ENCODE measurements around the gene SPG7. TPM values are rescaled to one million over a fixed set of nuclear protein-coding genes. Genes with fewer than 3 reads are reported as not detected.

SPG7 gene
- total RNA-seq, 1 donor: 78.1 TPM

- no peak for DNase-seq (ENCODE audit: low read depth)
- peak overlapping the region; percentile 89 for H3K4me3 ChIP-seq (ENCODE audit: low read depth, low read length)
- no peak for TF ChIP-seq CTCF (IDR thresholded peaks at IDR 0.05; ENCODE audit: insufficient read depth, low read length)
Observed at GRCh38 chr16:89561142-89561883, 53.1 kb downstream of the SPG7 start.

- no peak for DNase-seq (ENCODE audit: low read depth)
- H3K4me3 ChIP-seq (ENCODE audit: low read depth, low read length): peak overlapping the region; percentile 89
- TF ChIP-seq CTCF (IDR thresholded peaks at IDR 0.05; ENCODE audit: insufficient read depth, low read length): no peak
Observed at GRCh38 chr16:89561884-89562599, 53.8 kb downstream of the SPG7 start.

GRCh38 chr16:89562939-89563338, 54.7 kb downstream of the SPG7 start:
- DNase-seq (ENCODE audit: low read depth): no peak
- peak overlapping the region; percentile 35 for H3K4me3 ChIP-seq (ENCODE audit: low read depth, low read length)
- TF ChIP-seq CTCF (IDR thresholded peaks at IDR 0.05; ENCODE audit: insufficient read depth, low read length): no peak

- no peak for TF ChIP-seq CTCF (IDR thresholded peaks at IDR 0.05; ENCODE audit: insufficient read depth, low read length)
- peak overlapping the region; percentile 14 for H3K4me3 ChIP-seq (ENCODE audit: low read depth, low read length)
- no peak for DNase-seq (ENCODE audit: low read depth)
Observed at GRCh38 chr16:89563639-89564392, 55.6 kb downstream of the SPG7 start.

GRCh38 chr16:89564476-89565255, 56.5 kb downstream of the SPG7 start:
- no peak for TF ChIP-seq CTCF (IDR thresholded peaks at IDR 0.05; ENCODE audit: insufficient read depth, low read length)
- no peak for DNase-seq (ENCODE audit: low read depth)

GRCh38 chr16:89565256-89565505, 57.0 kb downstream of the SPG7 start:
- TF ChIP-seq CTCF (IDR thresholded peaks at IDR 0.05; ENCODE audit: insufficient read depth, low read length): no peak
- peak overlapping the region; percentile 48 for H3K4me3 ChIP-seq (ENCODE audit: low read depth, low read length)
- DNase-seq (ENCODE audit: low read depth): no peak

More at GRCh38 chr16:89564476-89565255, 56.5 kb downstream of the SPG7 start:
- H3K4me3 ChIP-seq (ENCODE audit: low read depth, low read length): no peak overlapping the region
